Measurements from ENCODE around the gene PFDN1. TPM values are rescaled to one million over a fixed set of nuclear protein-coding genes. Genes with fewer than 3 reads are reported as not detected.
A peak's percentile ranks its signal among the peaks of the same experiment; 100 is the strongest.

PFDN1 gene
- total RNA-seq, 6 experiments from 2014 or later = 75.0 to 95.8 (median 89.0) TPM

GRCh38 chr5:140245341-140245740, 57.6 kb downstream of the PFDN1 start:
- peaks cover 15% of the 10 kb centered on the region for H3K36me3 Mint-ChIP-seq (ENCODE audit: low read depth)
- no peak for DNase-seq
- H3K9me3 Mint-ChIP-seq = no peaks in the 10 kb centered on the region
- H3K27me3 Mint-ChIP-seq (ENCODE audit: insufficient read depth) = 0 out of 2 replicates have a peak, but pooled peaks cover 1% of the 10 kb centered on the region
- H3K4me1 Mint-ChIP-seq (ENCODE audit: low read depth) = peaks cover 57% of the 10 kb centered on the region
- peak overlapping the region; percentile 86 for H3K27ac Mint-ChIP-seq
- H3K4me3 Mint-ChIP-seq = peak overlapping the region; percentile 60
- TF ChIP-seq CTCF (IDR thresholded peaks at IDR 0.05) = no peak

- Mint-ChIP-seq H3K4me1 (ENCODE audit: low read depth) (peaks cover 63% of the 10 kb centered on the region), H3K9me3 (no peaks in the 10 kb centered on the region), H3K27me3 (ENCODE audit: insufficient read depth) (peaks cover 1% of the 10 kb centered on the region; the same call in 1 of the 2 replicates), H3K4me3 (peak overlapping the region; percentile 45), H3K27ac (peak overlapping the region; percentile 61), H3K36me3 (ENCODE audit: low read depth) (peaks cover 9% of the 10 kb centered on the region)
- DNase-seq = peak; percentile 87
- TF ChIP-seq CTCF (IDR thresholded peaks at IDR 0.05) = peak; percentile 97
Observed at GRCh38 chr5:140244525-140245025, 58.3 kb downstream of the PFDN1 start.

- Mint-ChIP-seq H3K4me3 (no peak overlapping the region), H3K27ac (no peak overlapping the region), H3K9me3 (no peaks in the 10 kb centered on the region), H3K4me1 (ENCODE audit: low read depth) (peaks cover 63% of the 10 kb centered on the region), H3K27me3 (ENCODE audit: insufficient read depth) (peaks cover 1% of the 10 kb centered on the region; the same call in 1 of the 2 replicates), H3K36me3 (ENCODE audit: low read depth) (peaks cover 1% of the 10 kb centered on the region; the same call in 1 of the 2 replicates)
- no peak for DNase-seq
- TF ChIP-seq CTCF (IDR thresholded peaks at IDR 0.05) = no peak
Observed at GRCh38 chr5:140243706-140244250, 59.1 kb downstream of the PFDN1 start.

GRCh38 chr5:140242890-140243585, 59.9 kb downstream of the PFDN1 start:
- Mint-ChIP-seq H3K4me1 (ENCODE audit: low read depth) (peaks cover 63% of the 10 kb centered on the region), H3K27me3 (ENCODE audit: insufficient read depth) (peaks cover 1% of the 10 kb centered on the region), H3K27ac (no peak overlapping the region), H3K9me3 (no peaks in the 10 kb centered on the region), H3K36me3 (ENCODE audit: low read depth) (no peaks in the 10 kb centered on the region), H3K4me3 (no peak overlapping the region)
- no peak for TF ChIP-seq CTCF (IDR thresholded peaks at IDR 0.05)
- DNase-seq = no peak

- H3K9me3 Mint-ChIP-seq = no peaks in the 10 kb centered on the region
- H3K27ac Mint-ChIP-seq = peak overlapping the region; percentile 76
- no peak for DNase-seq
Observed at GRCh38 chr5:140242099-140242498, 60.8 kb downstream of the PFDN1 start.

More at GRCh38 chr5:140242099-140242498, 60.8 kb downstream of the PFDN1 start:
- Mint-ChIP-seq H3K4me3 (no peak overlapping the region), H3K27me3 (ENCODE audit: insufficient read depth) (peaks cover 2% of the 10 kb centered on the region), H3K4me1 (ENCODE audit: low read depth) (peaks cover 57% of the 10 kb centered on the region), H3K36me3 (ENCODE audit: low read depth) (no peaks in the 10 kb centered on the region)
- no peak; the same call in 1 of the 2 replicates for TF ChIP-seq CTCF (IDR thresholded peaks at IDR 0.05)
